Measurements from ENCODE around the gene RARB.

The RARB gene

GRCh38 chr3:25427942-25428788 lies at the start of gene RARB:
RARB (plus strand) TSS chr3:25428263; CDS start chr3:25428732, 469 bp downstream.
- TF ChIP-seq CTCF (IDR thresholded peaks at IDR 0.05; ENCODE audit: low read depth, low read length, missing control alignments): no peak
- DNase-seq (ENCODE audit: low read depth): no peak
- no peak within 1 kb of the TSS for H3K4me3 ChIP-seq (ENCODE audit: low read depth, low read length)

- TF ChIP-seq CTCF (IDR thresholded peaks at IDR 0.05; ENCODE audit: low read depth, low read length, missing control alignments): no peak
- no peak for DNase-seq (ENCODE audit: low read depth)
- no peak overlapping the region for H3K4me3 ChIP-seq (ENCODE audit: low read depth, low read length)
Observed at GRCh38 chr3:25378786-25379311, 49.2 kb upstream of the RARB start.

GRCh38 chr3:25380222-25380739 lies 47.8 kb upstream of the RARB start:
- no peak for TF ChIP-seq CTCF (IDR thresholded peaks at IDR 0.05; ENCODE audit: low read depth, low read length, missing control alignments)
- DNase-seq (ENCODE audit: low read depth): no peak

GRCh38 chr3:25381083-25381482 lies 47.0 kb upstream of the RARB start:
- no peak overlapping the region for H3K4me3 ChIP-seq (ENCODE audit: low read depth, low read length)
- no peak for DNase-seq (ENCODE audit: low read depth)
- no peak for TF ChIP-seq CTCF (IDR thresholded peaks at IDR 0.05; ENCODE audit: low read depth, low read length, missing control alignments)

More at GRCh38 chr3:25380222-25380739, 47.8 kb upstream of the RARB start:
- no peak overlapping the region for H3K4me3 ChIP-seq (ENCODE audit: low read depth, low read length)

- H3K4me3 ChIP-seq (ENCODE audit: low read depth, low read length): no peak overlapping the region
- DNase-seq (ENCODE audit: low read depth): no peak
- TF ChIP-seq CTCF (IDR thresholded peaks at IDR 0.05; ENCODE audit: low read depth, low read length, missing control alignments): no peak
Observed at GRCh38 chr3:25384471-25384870, 43.6 kb upstream of the RARB start.

GRCh38 chr3:25385807-25386460 lies 42.1 kb upstream of the RARB start:
- H3K4me3 ChIP-seq (ENCODE audit: low read depth, low read length): no peak overlapping the region
- no peak for TF ChIP-seq CTCF (IDR thresholded peaks at IDR 0.05; ENCODE audit: low read depth, low read length, missing control alignments)
- DNase-seq (ENCODE audit: low read depth): no peak

Measured in GM12864 (cell line).